GM21526 (cell line): Measurements from ENCODE around the gene PEX11G.

Experiments used
- ATAC-seq: cut with Tn5 transposase; IDR thresholded peaks from one replicate; pipeline ENCODE4 v1.9.1; 2021; ENCODE audit warnings: moderate library complexity; ENCODE audit not compliant: unreplicated experiment, low FRiP score

PEX11G gene

DNA sequence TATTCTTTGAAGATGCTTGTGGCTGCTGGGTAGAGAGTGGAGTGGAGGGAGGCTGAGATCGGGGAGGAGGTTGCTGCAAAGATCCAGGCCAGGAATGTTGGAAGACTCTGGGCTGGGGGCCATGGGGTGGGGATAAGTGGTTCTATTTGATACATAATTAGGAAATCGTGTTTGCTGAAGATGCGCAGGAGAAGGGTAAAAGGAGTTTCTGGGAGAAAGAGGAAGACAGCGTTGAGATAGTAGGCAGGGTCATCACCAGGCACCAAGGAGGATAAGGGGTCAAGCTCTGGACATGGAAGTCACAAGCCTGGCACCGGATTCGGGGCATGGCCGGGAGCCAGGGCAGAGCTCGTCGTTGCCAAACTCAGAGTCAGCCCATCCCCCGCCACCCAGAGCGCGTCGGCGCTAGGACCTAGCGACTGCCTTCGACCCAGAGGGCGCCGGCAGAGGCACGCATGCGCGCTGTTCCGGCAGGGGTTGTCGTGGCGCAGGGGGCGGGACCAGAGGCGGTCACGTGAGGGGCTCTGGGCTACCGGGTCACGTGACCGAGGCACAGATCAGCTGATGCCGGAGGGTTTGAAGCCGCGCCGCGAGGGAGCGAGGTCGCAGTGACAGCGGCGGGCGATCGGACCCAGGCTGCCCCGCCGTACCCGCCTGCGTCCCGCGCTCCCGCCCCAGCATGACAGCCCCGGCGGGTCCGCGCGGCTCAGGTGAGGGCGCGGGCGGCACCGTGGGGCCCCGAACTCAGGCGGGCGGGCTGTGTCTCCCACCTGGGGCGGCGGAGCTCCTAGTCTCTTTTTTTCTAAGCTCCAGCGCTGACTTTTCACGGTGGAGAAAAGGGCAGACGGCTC is 33.5 kb upstream of the PEX11G start, which contains the start of gene MCOLN1:
MCOLN1 (plus strand) TSS at position 553 of the 851 bp plus-strand sequence; CDS start at position 680, 127 bp downstream.
- peak; percentile 65 for ATAC-seq

DNA sequence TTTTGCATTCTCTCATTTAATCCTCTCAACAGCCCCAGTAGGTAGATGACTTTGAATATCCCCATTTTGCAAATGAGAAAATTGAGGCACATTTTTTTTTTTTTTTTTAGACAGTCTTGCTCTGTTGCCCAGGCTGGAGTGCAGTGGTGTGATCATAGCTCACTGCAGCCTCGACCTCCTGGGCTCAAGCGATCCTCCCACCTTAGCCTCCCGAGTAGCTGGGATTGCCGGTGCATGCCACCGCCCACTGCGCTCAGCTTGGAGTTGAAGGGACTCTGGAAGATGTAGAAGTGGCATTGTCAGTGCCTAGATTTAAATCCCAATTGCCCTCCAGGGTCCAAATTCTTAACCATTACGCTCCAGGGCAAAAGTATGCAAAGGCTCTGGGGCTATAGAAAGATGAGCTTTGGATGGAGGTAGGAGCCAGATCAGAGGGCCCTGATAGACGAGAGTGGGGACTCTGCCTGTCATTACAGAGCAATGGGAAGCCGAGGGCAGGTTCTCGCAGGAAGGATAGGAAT is 32.8 kb upstream of the PEX11G start:
- no peak for ATAC-seq

DNA sequence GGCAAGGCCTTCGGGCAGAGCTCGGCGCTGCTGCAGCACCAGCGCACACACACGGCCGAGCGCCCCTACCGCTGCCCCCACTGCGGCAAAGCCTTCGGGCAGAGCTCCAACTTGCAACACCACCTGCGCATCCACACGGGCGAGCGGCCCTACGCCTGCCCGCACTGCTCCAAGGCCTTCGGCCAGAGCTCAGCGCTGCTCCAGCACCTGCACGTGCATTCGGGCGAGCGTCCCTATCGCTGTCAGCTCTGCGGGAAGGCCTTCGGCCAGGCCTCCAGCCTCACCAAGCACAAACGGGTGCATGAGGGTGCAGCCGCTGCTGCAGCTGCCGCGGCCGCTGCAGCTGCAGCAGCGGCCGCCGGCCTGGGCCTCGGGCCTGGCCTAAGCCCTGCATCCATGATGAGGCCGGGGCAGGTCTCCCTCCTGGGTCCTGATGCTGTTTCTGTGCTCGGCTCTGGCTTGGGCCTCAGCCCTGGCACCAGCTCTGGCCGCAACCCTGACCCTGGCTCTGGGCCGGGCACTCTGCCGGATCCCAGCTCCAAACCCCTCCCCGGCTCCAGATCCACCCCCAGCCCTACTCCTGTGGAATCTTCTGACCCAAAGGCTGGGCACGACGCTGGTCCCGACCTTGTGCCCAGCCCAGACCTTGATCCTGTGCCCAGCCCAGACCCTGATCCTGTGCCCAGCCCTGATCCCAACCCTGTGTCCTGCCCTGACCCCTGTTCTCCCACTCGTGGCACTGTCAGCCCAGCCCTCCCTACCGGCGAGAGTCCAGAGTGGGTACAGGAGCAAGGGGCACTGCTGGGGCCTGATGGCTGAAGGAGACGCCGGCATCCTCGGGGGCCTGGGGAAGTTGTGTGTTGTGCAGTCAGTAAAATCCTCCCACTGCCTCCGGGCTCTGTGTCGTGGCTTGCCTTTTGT is 31.6 kb upstream of the PEX11G start:
- no peak for ATAC-seq

DNA sequence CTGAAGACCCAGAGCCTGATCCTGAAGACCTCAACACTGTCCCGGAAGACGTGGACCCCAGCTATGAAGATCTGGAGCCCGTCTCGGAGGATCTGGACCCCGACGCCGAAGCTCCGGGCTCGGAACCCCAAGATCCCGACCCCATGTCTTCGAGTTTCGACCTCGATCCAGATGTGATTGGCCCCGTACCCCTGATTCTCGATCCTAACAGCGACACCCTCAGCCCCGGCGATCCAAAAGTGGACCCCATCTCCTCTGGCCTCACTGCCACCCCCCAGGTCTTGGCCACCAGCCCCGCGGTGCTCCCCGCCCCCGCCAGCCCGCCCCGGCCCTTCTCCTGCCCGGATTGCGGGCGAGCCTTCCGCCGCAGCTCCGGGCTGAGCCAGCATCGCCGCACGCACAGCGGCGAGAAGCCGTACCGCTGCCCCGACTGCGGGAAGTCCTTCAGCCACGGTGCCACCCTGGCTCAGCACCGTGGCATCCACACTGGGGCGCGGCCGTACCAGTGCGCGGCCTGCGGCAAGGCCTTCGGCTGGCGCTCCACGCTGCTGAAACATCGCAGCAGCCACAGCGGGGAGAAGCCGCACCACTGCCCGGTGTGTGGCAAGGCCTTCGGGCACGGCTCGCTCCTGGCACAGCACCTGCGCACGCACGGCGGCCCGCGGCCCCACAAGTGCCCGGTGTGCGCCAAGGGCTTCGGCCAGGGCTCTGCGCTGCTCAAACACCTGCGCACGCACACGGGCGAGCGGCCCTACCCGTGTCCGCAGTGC is 30.7 kb upstream of the PEX11G start:
- no peak for ATAC-seq

DNA sequence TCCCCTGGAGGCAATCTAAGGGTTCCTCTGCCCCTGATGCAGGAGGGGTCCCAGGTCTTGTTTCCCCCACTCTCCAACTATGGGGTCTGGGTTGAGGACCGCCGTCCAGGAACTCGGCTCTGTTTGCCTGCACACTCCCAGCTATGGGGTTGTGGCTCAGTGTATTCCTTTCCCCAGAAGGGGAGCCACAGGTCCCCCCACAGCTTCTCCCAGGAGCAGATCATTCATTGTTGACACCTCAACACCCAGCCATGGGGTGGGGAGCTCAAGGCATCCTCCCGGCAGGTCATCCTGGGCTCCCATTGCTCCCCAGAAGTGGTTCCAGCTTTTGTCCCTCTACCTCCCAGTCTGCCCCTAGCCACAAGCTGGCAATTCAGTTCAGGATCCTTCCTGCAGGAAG is 28.0 kb upstream of the PEX11G start:
- no peak for ATAC-seq

DNA sequence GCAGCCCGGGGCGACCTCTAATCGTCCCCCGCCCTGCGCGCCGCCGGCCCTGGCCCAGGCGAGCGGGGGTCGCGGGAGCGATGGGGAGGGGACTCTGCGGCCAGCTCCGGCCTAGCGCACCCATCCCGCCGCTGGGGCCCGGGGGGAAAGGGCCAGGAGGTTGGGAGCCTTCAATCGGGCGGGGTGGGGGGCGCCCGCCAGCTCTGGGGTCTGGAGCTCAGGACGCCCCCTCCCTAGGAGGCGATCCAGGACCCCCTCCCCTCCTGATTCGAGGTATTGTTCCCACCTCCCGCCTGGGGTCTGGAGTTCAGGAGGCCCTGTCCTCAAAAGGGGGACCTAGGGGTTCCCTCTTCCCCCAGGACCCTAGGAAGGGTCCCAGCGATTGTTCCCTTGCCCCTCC is 27.5 kb upstream of the PEX11G start:
- no peak for ATAC-seq

DNA sequence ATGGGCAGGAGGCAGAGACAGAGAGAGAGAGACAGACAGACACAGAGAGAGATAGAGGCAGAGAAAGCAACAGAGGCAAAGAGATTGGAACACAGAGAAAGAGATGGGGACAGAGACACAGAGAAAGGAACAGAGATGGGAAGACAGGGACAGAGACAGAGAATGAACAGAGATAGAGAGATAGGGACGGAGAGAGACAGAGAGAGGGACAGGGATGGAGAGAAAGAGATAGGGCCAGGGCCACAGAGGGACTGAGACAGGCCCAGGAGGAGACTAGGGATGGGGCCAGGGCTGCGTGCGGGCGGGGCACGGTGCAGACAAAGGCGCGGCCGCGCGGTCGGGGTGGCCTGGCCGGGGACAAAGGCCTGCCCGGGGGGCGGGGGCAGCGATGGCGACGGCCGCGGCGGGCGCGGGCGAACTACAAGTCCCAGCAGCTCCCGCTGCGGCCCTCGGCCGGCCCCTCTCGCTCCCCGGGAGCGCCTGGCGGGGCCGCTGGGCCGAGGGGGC is 26.9 kb upstream of the PEX11G start, which contains the start of gene ZNF358:
ZNF358 (plus strand) TSS at position 459 of the 507 bp plus-strand sequence. CDS start 3,140 bp downstream, outside the sequence.
- ATAC-seq = no peak

DNA sequence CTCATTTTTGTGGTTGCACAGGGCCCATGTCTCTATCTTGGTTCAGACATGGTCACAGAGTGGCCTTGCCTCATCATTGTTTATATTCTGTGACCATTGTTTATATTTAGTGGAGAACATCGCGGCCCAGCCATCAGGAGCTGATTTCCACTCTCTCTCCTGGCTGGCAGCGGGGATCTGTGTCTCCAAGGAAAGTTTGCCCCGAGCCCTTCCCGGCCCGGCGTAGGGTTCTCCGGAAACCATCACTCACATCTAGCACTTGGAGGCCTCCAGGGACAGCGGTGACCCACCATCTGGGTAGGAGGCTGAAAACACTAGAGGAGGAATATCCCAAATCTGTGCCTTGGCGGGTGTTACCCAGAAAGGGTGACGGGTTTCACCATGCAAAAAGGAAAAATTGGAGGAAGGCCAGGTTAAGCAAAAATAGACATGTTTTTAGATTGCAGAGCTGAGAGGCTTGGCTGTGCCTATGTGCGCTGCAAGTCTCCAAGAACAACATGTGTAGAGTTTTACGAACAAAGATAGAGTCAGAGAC is 26.3 kb upstream of the PEX11G start:
- ATAC-seq = no peak

DNA sequence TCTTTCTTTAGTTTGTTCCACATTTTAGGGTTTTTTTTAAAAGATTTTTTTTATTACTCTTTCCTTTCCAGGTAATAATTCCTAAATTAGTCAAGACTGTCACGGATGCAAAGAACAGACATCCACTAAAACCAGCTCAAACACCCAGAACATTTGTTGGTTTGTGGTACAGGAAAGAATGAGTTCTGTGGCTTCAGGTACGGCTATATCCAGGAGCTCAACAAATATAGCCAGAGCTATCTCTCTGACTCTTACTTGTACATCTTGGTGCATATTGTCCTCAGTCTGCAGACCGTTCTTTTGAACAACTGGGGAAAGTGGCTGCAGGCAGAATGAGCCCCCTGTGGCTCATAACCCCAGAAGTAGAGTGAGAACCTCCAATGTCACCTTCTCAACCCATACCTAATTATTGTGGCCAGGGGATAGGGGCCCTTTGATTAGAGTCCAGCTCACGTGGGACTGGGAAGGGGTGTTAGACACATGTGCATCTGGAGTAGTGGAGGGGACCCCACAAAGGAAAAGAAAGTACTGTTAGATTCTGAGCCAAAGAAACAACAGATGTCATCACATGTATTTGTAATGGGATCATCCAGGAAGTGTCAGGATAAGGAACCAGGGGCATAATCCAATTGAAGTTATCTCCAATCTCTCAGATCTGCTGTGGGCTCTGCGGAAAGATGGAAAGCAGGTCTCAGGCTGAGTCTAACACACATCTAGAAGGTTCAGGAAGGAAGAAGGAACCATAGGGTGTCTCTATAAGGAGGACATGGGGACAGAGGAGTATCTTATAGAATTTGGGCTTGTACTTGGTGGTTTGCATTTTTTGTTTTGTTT is 25.2 kb upstream of the PEX11G start:
- ATAC-seq = no peak

DNA sequence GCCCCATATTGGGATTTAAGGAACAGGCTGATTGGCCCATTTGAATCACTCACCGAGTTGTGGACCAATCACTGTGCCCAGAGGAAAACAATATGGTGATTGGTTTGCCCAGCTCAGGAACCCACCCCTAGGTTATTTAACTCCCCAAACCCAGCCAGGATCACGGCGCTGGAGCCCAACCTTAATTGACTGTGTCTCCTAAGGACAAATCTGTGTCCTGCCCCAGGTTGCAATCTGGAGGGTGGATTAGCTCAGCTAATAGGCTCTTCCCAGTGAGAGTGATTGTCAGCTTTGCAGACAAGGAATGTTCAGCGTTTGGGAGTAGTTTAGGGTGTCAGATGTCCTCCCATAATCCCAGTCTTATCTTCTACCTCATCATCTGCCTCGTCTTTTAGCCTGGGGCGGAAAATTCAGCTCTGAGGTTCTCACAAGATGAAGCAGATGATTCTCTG is 23.6 kb upstream of the PEX11G start:
- no peak for ATAC-seq

DNA sequence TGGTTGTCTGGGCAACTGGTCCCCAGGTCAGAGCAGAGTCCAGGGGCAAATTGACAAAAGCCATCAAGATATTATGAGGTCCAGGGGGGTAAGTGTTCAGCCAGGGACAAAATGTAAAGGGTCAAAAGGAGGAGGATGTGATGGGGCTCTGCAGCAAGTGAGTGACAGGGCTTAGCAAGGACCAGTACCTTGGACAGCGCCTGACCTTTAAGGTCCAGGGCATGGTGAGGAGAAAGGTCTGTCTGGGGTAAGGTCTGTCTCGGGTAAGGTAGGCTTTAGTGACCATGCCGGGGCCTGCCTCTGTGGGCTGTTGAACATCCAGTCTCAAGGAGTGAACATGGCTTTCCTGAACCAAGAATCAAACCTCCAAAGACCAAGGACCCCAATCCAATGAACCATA is 20.8 kb upstream of the PEX11G start:
- ATAC-seq = no peak

DNA sequence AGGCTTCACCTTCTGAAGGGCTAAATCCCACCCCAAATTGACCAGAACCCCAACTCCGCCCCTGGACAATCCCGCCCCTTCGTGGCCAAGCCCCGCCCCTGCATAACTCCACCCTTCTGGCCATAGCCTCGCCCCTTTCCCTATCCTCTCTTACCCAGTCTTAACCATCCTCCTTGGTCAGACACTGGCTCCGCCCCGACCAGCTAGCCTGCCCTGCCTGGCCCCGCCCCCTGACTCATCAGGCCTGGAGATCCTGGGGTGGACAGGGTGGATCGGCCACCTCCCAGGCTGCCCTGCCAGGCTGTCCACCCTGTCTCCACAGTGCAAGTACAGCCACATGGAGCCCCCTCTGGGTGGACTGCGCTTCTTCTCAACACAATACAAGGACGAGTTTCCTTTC is 19.0 kb upstream of the PEX11G start:
- no peak for ATAC-seq

DNA sequence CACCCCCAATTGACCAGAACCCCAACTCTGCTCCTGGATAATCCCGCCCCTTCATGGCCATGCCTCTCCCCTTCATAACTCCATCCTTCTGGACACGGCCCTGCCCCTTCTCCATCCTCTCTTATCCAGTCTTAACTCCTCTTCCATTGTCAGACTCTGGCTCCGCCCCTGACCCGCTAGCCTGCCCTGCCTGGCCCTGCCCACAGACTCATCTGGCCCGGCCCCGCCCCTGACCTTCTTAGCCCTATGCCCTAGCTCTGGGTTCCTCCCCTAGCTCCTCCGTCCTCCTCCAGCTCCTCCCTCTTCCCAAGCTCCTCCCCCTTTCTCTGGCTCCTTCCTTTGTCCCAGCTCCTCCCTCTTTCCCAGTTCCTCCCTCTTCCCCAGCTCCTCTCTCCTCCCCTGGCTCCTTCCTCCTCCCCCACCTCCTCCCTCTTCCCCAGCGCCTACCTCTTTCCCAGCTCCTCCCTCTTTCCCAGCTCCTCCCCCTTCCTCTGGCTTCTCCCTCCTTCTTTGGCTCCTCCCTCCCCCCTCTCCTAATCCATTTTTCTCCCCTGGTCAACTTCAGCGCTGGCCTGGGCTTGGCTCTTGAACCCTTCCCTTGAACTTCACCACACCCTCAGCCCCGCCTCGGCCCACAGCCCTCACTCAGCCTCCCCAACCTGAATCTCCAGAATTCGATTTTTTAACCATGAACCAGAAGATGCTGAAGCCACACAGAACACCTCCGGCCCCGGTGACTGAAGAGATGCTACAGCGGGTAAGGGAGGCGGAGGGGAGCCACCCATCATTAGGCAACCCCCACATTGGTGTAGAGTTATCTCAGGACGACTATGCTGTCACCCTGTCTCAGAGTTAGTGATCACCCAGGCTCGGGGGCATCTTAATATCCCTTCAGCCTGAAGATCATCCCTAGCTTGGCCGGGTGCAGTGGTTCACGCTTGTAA is 17.8 kb upstream of the PEX11G start:
- ATAC-seq = no peak

DNA sequence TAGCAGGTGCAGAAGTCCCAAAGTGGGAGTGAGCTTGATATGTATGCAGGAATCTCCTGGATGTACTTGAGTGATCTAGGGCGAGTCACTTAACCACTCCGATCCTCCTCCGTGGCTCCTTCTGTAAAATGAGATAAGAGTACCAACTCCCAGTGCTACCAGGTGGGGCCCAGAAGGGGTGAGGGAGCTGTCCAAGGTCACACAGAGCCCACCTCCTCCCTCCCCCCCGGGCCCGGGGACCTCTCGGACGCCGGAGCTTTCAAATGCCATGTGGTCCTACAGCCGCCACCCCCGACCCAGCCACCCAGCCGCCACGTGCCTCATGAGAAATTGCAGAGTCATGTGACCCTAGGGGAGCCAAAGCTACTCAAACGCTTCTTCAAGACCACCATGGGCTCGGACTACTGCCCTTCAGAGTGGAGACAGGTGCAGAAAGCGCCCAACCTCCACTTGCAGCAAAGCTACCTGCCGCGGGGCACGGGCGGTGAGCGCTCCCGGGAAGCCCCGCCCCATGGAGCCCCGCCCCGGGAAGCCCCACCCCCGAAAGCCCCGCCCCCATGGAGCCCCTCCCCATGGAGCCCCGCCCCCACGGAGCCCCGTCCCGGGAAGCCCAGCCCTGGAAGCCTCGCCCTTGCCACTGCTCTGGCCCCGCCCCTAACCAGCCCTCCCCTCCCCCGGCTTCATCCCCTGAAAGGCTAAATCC is 17.0 kb upstream of the PEX11G start:
- no peak for ATAC-seq

DNA sequence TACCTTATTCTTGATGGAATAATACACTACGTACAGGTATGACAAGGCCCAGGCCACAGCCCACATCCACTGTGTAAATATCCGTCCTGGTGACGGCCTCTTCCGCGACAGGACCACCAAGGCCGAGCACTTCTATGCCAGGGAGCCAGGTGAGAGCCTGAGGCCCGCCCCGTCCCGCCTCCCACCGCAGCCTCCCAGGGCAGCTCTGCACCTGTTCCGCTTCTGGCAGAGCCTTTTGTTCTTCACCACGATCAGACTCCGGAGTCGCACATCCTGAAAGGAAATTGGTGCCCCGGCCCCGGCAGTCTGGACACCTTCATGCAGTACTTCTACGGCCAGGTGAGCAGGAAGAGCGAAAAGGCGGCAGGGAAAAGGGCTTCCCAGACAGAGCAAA is 16.4 kb upstream of the PEX11G start:
- ATAC-seq = no peak

DNA sequence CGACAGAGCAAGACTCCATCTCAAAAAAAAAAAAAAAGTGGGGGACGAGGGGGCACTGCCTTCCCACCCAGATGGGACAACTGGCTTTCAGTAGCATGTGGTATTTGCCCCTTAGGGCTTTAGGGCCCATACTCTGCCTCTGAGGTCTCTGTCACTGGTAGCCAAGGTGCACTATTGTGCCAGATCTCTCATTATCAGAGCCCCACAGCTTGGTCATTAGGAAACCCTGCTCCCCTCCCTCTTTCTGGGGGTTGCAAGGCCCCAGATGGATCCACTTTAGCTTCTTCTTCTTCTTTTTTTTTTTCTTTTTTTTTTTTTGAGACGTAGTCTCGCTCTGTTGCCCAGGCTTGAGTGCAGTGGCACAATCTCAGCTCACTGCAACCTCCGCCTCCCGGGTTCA is 15.8 kb upstream of the PEX11G start:
- ATAC-seq = no peak

DNA sequence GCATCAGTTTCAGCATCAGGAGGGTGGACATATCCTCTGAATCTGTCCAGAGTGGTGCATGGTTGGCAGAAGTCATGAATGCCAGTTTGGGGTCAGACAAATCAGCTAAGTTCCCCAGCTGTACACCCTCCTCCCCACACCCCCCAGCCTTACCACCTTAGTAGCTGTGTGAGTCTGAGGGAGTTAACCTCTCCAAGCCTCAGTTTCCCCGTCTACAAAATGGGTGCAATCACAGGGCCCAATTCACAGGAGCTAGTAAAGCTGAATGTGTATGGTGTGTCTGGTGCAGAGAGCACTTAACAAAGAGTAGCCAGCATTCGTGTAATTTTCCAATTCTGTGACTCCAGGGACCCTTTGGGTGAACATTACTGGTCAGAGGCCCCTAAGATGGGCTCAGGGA is 13.7 kb upstream of the PEX11G start:
- no peak for ATAC-seq
